Activated B cell treated with CpG ODN at 0.5 μM for 24 hours (primary cell): Measurements from ENCODE around the gene LEP. TPM values are rescaled to one million over a fixed set of nuclear protein-coding genes. Genes with fewer than 3 reads are reported as not detected.

Experiments used
- ATAC-seq: fragments of 200-7000 bp; cut with Tn5 transposase; one replicate; pipeline ENCODE4 v1.10.0; 2021; ENCODE audit warnings: low read depth, mild to moderate bottlenecking, moderate library complexity
- CTCF ChIA-PET: fragments of 350-600 bp; sonication (Branson Sonifier 250); formaldehyde crosslinking; loops from one replicate; lab custom pipeline; 2021; ENCODE audit warnings: antibody characterized with exemption; lab: Charles Lee
- POLR2A ChIA-PET: fragments of 350-600 bp; sonication (Branson Sonifier 250); formaldehyde crosslinking; loops from one replicate; lab custom pipeline; 2021; ENCODE audit warnings: antibody characterized with exemption; lab: Charles Lee
- DNase-seq: peaks from one replicate; pipeline ENCODE4 v3.0.0; 2022
- H3K27ac Mint-ChIP-seq: one replicate; pipeline ENCODE4 v1.8.0; 2020; ENCODE audit warnings: mixed read lengths
- H3K27me3 Mint-ChIP-seq: one replicate; pipeline ENCODE4 v1.8.0; 2021; ENCODE audit warnings: mixed read lengths
- H3K36me3 Mint-ChIP-seq: one replicate; pipeline ENCODE4 v1.8.0; 2021; ENCODE audit warnings: low read depth, mixed read lengths
- H3K4me1 Mint-ChIP-seq: one replicate; pipeline ENCODE4 v1.8.0; 2021; ENCODE audit warnings: mixed read lengths
- H3K4me3 Mint-ChIP-seq: one replicate; pipeline ENCODE4 v1.8.0; 2020; ENCODE audit warnings: mild to moderate bottlenecking, mixed read lengths
- H3K9me3 Mint-ChIP-seq: one replicate; pipeline ENCODE4 v1.8.0; 2020; ENCODE audit warnings: mixed read lengths
- CTCF ChIP-seq: fragments of 200-600 bp; IDR thresholded peaks from one replicate; pipeline ENCODE4 v1.8.0; 2022; ENCODE audit warnings: antibody characterized with exemption, mild to moderate bottlenecking
- intact Hi-C: fragments of 100-400 bp; cut with micrococcal nuclease; formaldehyde crosslinking; loops from one replicate; pipeline ENCODE4 v1.15.1; 2024
- total RNA-seq: library from RNA; stranded (reverse); gene quantifications from 2 replicates; pipeline ENCODE4 v1.2.3, GENCODE V29; 2022

The LEP gene
- total RNA-seq, 1 donor from 2014 or later: not detected

GRCh38 chr7:128197989-128198580 lies 43.0 kb upstream of the LEP start:
- H3K27me3 Mint-ChIP-seq: peaks cover 29% of the 10 kb centered on the region

GRCh38 chr7:128200376-128200775 lies 40.7 kb upstream of the LEP start:
- Mint-ChIP-seq H3K4me1 (peaks cover 11% of the 10 kb centered on the region), H3K4me3 (no peak overlapping the region), H3K27ac (no peak overlapping the region), H3K27me3 (peaks cover 46% of the 10 kb centered on the region), H3K36me3 (no peaks in the 10 kb centered on the region), H3K9me3 (peaks cover 5% of the 10 kb centered on the region)
- CTCF ChIA-PET: interaction anchor here (1.0 kb wide), 1 partner anchor 65 kb away, joined by 3 read pairs; no protein-coding TSS in a partner anchor
- no peak for TF ChIP-seq CTCF
- DNase-seq (no peak), ATAC-seq (no peak)
- POLR2A ChIA-PET: no interaction called here
- intact Hi-C loops: no loop called here

More at GRCh38 chr7:128197989-128198580, 43.0 kb upstream of the LEP start:
- Mint-ChIP-seq H3K9me3 (peaks cover 21% of the 10 kb centered on the region), H3K4me1 (peaks cover 11% of the 10 kb centered on the region), H3K4me3 (no peak overlapping the region), H3K27ac (no peak overlapping the region), H3K36me3 (peaks cover 6% of the 10 kb centered on the region)
- CTCF ChIA-PET: interaction anchor here (1.8 kb wide), 1 partner anchor 11 kb away, joined by 6 read pairs; no protein-coding TSS in a partner anchor
- no peak for TF ChIP-seq CTCF
- POLR2A ChIA-PET: no interaction called here
- DNase-seq (no peak), ATAC-seq (no peak)
- intact Hi-C loops: no loop called here

- peaks cover 2% of the 10 kb centered on the region for H3K9me3 Mint-ChIP-seq
- DNase-seq (no peak), ATAC-seq (peak; percentile 37)
- intact Hi-C loops: no loop called here
- TF ChIP-seq CTCF: no peak
- ChIA-PET CTCF (no interaction called here), POLR2A (no interaction called here)
- H3K27me3 Mint-ChIP-seq: peaks cover 49% of the 10 kb centered on the region
- no peaks in the 10 kb centered on the region for H3K36me3 Mint-ChIP-seq
- no peak overlapping the region for H3K27ac Mint-ChIP-seq
- H3K4me1 Mint-ChIP-seq: peaks cover 11% of the 10 kb centered on the region
- peak overlapping the region; percentile 71 for H3K4me3 Mint-ChIP-seq
These were observed 39.9 kb upstream of the LEP start for GRCh38 chr7:128201067-128201689.

GRCh38 chr7:128201690-128202085 lies 39.4 kb upstream of the LEP start:
- peaks cover 49% of the 10 kb centered on the region for H3K27me3 Mint-ChIP-seq
- POLR2A ChIA-PET: no interaction called here
- DNase-seq (no peak), ATAC-seq (no peak)
- H3K9me3 Mint-ChIP-seq: no peaks in the 10 kb centered on the region
- no peaks in the 10 kb centered on the region for H3K36me3 Mint-ChIP-seq
- CTCF ChIA-PET: no interaction called here
- no peak for TF ChIP-seq CTCF
- H3K27ac Mint-ChIP-seq: no peak overlapping the region
- intact Hi-C loops: no loop called here
- H3K4me1 Mint-ChIP-seq: peaks cover 11% of the 10 kb centered on the region
- peak overlapping the region; percentile 71 for H3K4me3 Mint-ChIP-seq

GRCh38 chr7:128202287-128202957 lies 38.7 kb upstream of the LEP start:
- TF ChIP-seq CTCF: no peak
- ChIA-PET CTCF (no interaction called here), POLR2A (interaction anchor here (1.3 kb wide), 1 partner anchor 99 kb away, joined by 4 read pairs; no protein-coding TSS in a partner anchor)
- peaks cover 11% of the 10 kb centered on the region for H3K4me1 Mint-ChIP-seq
- no peak for ATAC-seq
- H3K36me3 Mint-ChIP-seq: no peaks in the 10 kb centered on the region
- DNase-seq: no peak
- H3K9me3 Mint-ChIP-seq: no peaks in the 10 kb centered on the region
- H3K27ac Mint-ChIP-seq: no peak overlapping the region
- peaks cover 51% of the 10 kb centered on the region for H3K27me3 Mint-ChIP-seq
- intact Hi-C loops: no loop called here
- no peak overlapping the region for H3K4me3 Mint-ChIP-seq
